Caco-2 (cell line): Measurements from ENCODE around the gene PPP1R13L. TPM values are rescaled to one million over a fixed set of nuclear protein-coding genes. Genes with fewer than 3 reads are reported as not detected.

Experiments
- Bru-seq: library from RNA; stranded (reverse); fragments of 400-500 nt; gene quantifications from one replicate; lab custom pipeline; 2021; lab: Mats Ljungman, UMichigan
- BruChase-seq, 2 experiments: library from RNA; stranded (reverse); fragments of 400-500 nt; gene quantifications; one replicate each; lab custom pipeline; 2021; lab: Mats Ljungman, UMichigan
- BruUV-seq: library from RNA; stranded (reverse); fragments of 400-500 nt; replicated peaks from 2 replicates; lab custom pipeline; 2021; lab: Mats Ljungman, UMichigan
- CTCF ChIA-PET: fragments of 300-600 bp; sonication (Branson Sonifier 250); formaldehyde crosslinking; loops from one replicate; lab custom pipeline; 2022; ENCODE audit warnings: antibody characterized with exemption; lab: Charles Lee
- POLR2A ChIA-PET: fragments of 300-600 bp; sonication (Branson Sonifier 250); formaldehyde crosslinking; loops from one replicate; lab custom pipeline; 2022; ENCODE audit warnings: antibody characterized with exemption; lab: Charles Lee
- DNase-seq, 2 experiments: peaks; one replicate each; pipeline versions ENCODE4 v3.0.0 to v3.0.0-alpha.2; 2020 to 2022
- H3K27me3 ChIP-seq: replicated peaks from 2 replicates; pipeline ENCODE4 v1.6.0; 2011; ENCODE audit warnings: low read length; ENCODE audit not compliant: control insufficient read depth, insufficient read depth
- H3K36me3 ChIP-seq: 2 replicates; pipeline ENCODE4 v1.5.1; 2011; ENCODE audit warnings: low read length; ENCODE audit not compliant: control insufficient read depth, insufficient read depth
- H3K4me1 ChIP-seq: fragments of 250-450 bp; sonication (Bioruptor Pico); 2 replicates; pipeline ENCODE4 v1.5.1; 2020; ENCODE audit warnings: mild to moderate bottlenecking
- H3K4me3 ChIP-seq: 2 replicates; pipeline ENCODE4 v1.5.1; 2011; ENCODE audit warnings: low read depth, mild to moderate bottlenecking, control low read depth, low read length
- H3K9me3 ChIP-seq: fragments of 250-450 bp; sonication (Bioruptor Pico); 2 replicates; pipeline ENCODE4 v1.5.1; 2020; ENCODE audit warnings: mild to moderate bottlenecking, moderate library complexity
- H3K27ac Mint-ChIP-seq: one replicate; pipeline ENCODE4 v1.8.0; 2022; ENCODE audit warnings: mixed read lengths; ENCODE audit not compliant: unreplicated experiment
- H3K27me3 Mint-ChIP-seq: one replicate; pipeline ENCODE4 v1.8.0; 2022; ENCODE audit warnings: mixed read lengths; ENCODE audit not compliant: insufficient read depth, unreplicated experiment
- H3K36me3 Mint-ChIP-seq: one replicate; pipeline ENCODE4 v1.8.0; 2022; ENCODE audit warnings: mild to moderate bottlenecking, mixed read lengths; ENCODE audit not compliant: insufficient read depth, unreplicated experiment
- H3K4me1 Mint-ChIP-seq: one replicate; pipeline ENCODE4 v1.8.0; 2022; ENCODE audit warnings: low read depth, mixed read lengths; ENCODE audit not compliant: unreplicated experiment
- H3K4me3 Mint-ChIP-seq: one replicate; pipeline ENCODE4 v1.8.0; 2022; ENCODE audit warnings: mild to moderate bottlenecking, moderate library complexity, mixed read lengths; ENCODE audit not compliant: unreplicated experiment
- H3K9me3 Mint-ChIP-seq: one replicate; pipeline ENCODE4 v1.8.0; 2022; ENCODE audit warnings: mixed read lengths; ENCODE audit not compliant: unreplicated experiment
- CTCF ChIP-seq, 2 experiments: fragments of 200-600 bp in 1 of 2; IDR thresholded peaks; 1 replicate in 1 of 2; 2 replicates in 1 of 2; pipeline versions ENCODE4 v1.5.1 to v1.8.0; 2011 to 2022; ENCODE audit warnings: antibody characterized with exemption in 1 of 2, control low read depth in 1 of 2, inconsistent platforms in 1 of 2, low read depth in 1 of 2, low read length in 1 of 2, mild to moderate bottlenecking in 1 of 2, moderate library complexity in 1 of 2; ENCODE audit not compliant: insufficient read depth in 1 of 2, severe bottlenecking in 1 of 2, unreplicated experiment in 1 of 2
- intact Hi-C: fragments of 100-400 bp; cut with micrococcal nuclease; formaldehyde crosslinking; loops from one replicate; pipeline ENCODE4 v1.10.0; 2022; ENCODE audit not compliant: unreplicated experiment
- long read RNA-seq: library from polyadenylated mRNA; stranded (forward); transcript quantifications from one replicate; pipeline ENCODE4 v2.0.0, GENCODE V29; 2022
- total RNA-seq: library from RNA; stranded (reverse); gene quantifications from 2 replicates; pipeline ENCODE4 v1.2.3, GENCODE V29; 2022

PPP1R13L gene
- total RNA-seq (65.8 and 68.6 TPM in 2 replicates), Bru-seq, nascent RNA (percentile 63 among the genes with signal in this experiment), BruChase-seq, experiment 1, labeled RNA remaining after a 2-hour chase (percentile 68 among the genes with signal in this experiment), BruChase-seq, experiment 2, labeled RNA remaining after a 6-hour chase (percentile 70 among the genes with signal in this experiment)
- long read RNA-seq, transcript PPP1R13L-204 (6 exons, 2,512 nt) = major isoform, 5 of 33 reads
- long read RNA-seq, partial matches to known transcripts = 22 of 33 reads
- long read RNA-seq, other reads (novel, unspliced or antisense) = 3 of 33 reads

GRCh38 chr19:45404557-45405434 lies at the start of gene PPP1R13L:
Gene PPP1R13L (minus strand): TSS chr19:45405069. CDS start chr19:45398318, 6,751 bp downstream.
- DNase-seq = peak; percentile 96 to 98
- Histone ChIP-seq H3K4me3 (peak within 1 kb of the TSS; percentile 81), H3K27me3 (no peaks in the 10 kb centered on the region), H3K4me1 (peaks cover 13% of the 10 kb centered on the region), H3K36me3 (no peaks in the 10 kb centered on the region; the same call in 1 of the 2 replicates), H3K9me3 (no peaks in the 10 kb centered on the region)
- no TSS peak for BruUV-seq
- ChIA-PET POLR2A (interaction anchor here (1.0 kb wide), 1 partner anchor 14 kb away, joined by 4 read pairs; no protein-coding TSS in a partner anchor), CTCF (interaction anchor here (0.6 to 2.4 kb wide), 8 partner anchors 9 to 81 kb away, joined by 3 to 12 read pairs (median 4); no protein-coding TSS in a partner anchor)
- peak within 1 kb of the TSS; percentile 93 for H3K4me3 Mint-ChIP-seq
- no peak for TF ChIP-seq CTCF (IDR thresholded peaks at IDR 0.05; ENCODE audit: insufficient read depth in 1 of 2, low read depth in 1 of 2, low read length in 1 of 2, severe bottlenecking in 1 of 2, unreplicated experiment in 1 of 2)
- intact Hi-C loops = loop anchor here (1.0 to 5.0 kb wide), 5 partner anchors 14 to 227 kb away; partner anchors contain the start of genes BLOC1S3, ERCC1, ERCC2 and TRAPPC6A
- H3K36me3 Mint-ChIP-seq = peaks cover 68% of the 10 kb centered on the region
- H3K9me3 Mint-ChIP-seq = no peaks in the 10 kb centered on the region
- H3K27ac Mint-ChIP-seq = peak within 1 kb of the TSS; percentile 96
- H3K27me3 Mint-ChIP-seq = no peaks in the 10 kb centered on the region
- H3K4me1 Mint-ChIP-seq = peaks cover 17% of the 10 kb centered on the region

- peak overlapping the region; percentile 82 for H3K4me3 Mint-ChIP-seq
- Histone ChIP-seq H3K36me3 (no peaks in the 10 kb centered on the region), H3K27me3 (no peaks in the 10 kb centered on the region), H3K4me3 (no peak overlapping the region), H3K4me1 (peaks cover 36% of the 10 kb centered on the region), H3K9me3 (no peaks in the 10 kb centered on the region)
- no peaks in the 10 kb centered on the region for H3K27me3 Mint-ChIP-seq
- BruUV-seq = no TSS peak
- intact Hi-C loops = no loop called here
- TF ChIP-seq CTCF (IDR thresholded peaks at IDR 0.05; ENCODE audit: insufficient read depth in 1 of 2, low read depth in 1 of 2, low read length in 1 of 2, severe bottlenecking in 1 of 2, unreplicated experiment in 1 of 2) = no peak
- no peak for DNase-seq
- H3K9me3 Mint-ChIP-seq = no peaks in the 10 kb centered on the region
- peaks cover 42% of the 10 kb centered on the region for H3K4me1 Mint-ChIP-seq
- POLR2A ChIA-PET = no interaction called here
- peak overlapping the region; percentile 98 for H3K27ac Mint-ChIP-seq
- peaks cover 19% of the 10 kb centered on the region for H3K36me3 Mint-ChIP-seq
- CTCF ChIA-PET = no interaction called here
Measured at GRCh38 chr19:45451850-45452387, 47.0 kb upstream of the PPP1R13L start.
